NCI-H69 (cell line): ENCODE measurements around the gene PKP3.
"Not testable (repeated sequence)": the region's sequence is repeated elsewhere in the genome, so short reads cannot be mapped to it uniquely, and the experiment has no call there.

ENCODE experiments used
- DNase-seq: peaks from one replicate; lab custom pipeline; 2025; lab: John Stamatoyannopoulos, UW

The PKP3 gene

DNA sequence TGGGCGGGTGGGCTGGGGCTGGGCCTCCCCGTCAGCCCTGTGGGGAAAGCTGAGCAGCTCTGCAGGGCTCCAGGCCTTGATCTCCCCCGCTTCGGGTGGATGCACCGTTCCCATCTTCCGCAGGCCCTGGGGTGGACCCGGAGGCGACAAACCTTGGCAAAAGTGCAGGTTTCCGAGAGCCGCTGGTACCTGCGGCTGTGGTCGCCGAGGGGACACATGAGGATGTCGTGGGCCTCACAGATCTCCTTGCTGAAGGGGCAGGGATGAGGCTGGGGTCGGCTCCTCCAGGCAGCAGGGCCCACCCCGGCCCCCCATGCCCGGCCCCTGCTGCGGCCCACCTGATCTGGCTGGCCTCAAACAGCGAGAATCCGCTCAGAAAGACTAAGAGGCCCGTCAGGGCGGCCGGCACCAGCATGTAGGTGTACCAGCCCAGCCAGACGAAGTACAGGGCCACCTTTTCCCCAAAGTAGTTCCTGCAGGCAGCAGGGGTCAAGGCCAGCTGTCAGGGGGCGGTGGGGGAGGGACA lies 36.0 kb downstream of the PKP3 start:
- DNase-seq, result peak; percentile 15

DNA sequence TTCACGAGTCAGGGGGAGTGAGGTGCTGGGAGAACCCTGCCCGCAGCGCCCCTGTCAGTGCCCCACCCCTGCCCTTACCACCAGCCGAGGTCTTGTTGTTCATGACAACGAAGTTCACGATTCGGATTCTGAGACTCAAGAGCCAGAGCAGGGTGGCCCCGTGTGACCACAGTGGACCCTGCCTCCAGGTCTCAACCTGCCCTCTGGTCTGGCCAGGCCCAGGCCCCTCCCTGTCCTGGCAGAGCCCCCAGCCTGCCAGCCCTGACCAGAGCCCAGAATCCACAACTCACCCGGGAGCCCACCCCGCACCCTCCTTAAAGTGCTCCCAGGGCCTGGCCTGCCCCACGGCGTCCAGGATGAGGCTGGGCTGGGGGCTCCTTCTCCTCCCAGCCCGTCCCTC lies 37.9 kb downstream of the PKP3 start:
- DNase-seq, result no peak

DNA sequence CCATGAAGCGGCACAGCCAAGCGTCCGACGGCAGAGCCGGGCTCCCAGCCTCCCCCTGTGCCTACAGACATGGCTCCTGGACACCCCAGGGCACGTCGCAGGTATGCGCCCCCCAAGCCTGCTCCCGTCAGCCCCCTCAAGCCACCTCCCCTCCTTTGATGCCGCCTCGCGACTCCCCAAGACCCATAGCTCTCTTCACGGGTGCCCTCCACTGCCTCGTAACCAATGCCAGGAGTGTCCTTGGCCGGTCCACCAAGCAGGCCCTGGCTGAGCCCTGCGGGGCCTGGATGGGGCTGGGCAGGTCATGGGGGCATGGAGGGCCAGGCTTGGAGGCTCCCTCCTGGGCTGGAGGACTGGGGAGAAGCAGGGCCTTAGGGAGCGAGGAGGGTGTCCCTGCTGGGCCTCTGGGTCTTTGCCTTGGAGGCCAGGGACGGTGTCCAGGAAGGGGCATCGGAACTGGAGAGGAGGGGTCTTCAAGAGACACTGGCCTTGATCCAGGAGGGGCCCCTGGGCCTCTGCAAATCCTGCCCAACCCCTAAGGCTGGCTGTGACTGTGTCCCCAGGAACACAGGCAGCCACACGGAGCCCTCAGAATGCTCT lies 38.6 kb downstream of the PKP3 start:
- no peak for DNase-seq

DNA sequence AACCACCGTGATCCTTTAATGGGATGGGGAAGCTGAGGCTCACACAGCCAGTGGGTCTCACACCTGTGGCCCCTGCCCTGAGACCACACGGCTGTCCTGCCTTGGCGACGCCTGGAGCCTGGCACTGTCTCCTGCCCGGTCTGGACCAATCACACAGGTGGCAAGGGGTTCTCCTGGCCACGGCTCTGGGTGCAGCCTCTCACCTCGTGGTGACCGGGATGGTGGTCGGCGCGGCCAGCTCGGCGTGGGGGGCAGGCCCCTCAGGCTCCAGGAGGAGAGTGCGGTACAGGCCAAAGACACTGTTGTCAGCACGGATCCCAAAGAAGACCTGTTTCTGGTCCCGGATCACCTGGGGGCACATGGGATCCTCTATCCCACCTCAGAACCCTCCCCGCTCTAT lies 39.1 kb downstream of the PKP3 start:
- no peak for DNase-seq

DNA sequence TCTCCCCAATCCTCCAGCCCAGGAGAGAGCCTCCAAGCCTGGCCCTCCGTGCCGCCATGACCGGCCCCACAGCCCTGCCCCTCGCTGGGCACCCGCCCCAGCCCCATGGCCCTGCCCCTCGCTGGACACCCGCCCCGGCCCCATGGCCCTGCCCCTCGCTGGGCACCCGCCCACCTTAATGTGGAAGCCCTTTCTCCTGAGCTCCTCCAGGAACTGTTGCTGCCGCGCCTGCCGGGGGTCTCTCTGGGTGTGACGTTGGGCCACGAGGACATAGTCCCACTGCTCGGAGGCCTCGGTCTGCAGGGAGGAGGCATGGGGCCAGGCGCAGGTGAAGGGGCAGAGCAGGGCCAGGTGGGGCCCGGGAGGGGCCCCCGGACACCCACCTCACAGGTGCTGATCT lies 39.6 kb downstream of the PKP3 start:
- no peak for DNase-seq

DNA sequence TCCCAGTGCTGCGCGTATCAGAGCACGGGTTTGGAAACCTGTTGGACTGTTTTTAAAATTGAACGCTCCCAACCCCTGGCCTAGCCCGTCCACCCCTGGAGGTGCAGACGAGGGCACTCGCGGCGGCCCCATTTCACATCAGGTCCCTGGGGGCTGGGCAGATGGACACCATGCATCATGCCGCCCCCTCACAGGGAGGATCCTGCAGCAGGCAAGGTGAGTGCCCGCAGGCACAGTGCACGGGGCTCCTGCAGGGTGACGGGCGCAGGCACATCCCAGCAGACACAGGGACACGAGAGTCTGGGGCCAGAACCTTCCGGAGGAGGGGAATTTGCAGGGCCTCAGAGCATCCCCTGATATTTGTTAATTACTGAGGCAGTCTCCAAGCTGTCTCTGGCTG lies 40.5 kb downstream of the PKP3 start:
- DNase-seq, result no peak

DNA sequence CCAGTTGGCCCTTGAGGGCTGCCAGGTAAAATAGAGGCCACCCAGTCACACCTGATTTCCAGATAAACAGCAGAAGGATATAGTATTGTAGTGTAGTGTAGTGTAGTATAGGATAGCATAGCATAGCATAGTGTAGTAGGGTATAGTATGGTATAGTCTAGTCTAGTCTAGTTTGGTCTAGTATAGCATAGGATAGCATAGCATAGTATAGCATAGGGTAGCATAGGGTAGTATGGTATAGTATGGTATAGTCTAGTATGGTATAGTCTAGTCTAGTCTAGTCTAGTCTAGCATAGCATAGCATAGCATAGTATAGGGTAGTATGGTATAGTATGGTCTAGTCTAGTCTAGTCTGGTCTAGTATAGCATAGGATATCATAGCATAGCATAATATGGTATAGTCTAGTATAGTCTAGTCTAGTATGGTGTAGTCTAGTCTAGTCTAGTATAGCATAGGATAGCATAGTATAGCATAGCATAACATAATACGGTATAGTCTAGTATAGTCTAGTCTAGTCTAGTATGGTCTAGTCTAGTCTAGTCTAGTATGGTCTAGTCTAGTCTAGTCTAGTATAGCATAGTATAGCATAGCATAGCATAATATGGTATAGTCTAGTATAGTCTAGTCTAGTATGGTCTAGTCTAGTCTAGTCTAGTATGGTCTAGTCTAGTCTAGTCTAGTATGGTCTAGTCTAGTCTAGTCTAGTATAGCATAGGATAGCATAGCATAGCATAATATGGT lies 41.2 kb downstream of the PKP3 start:
- not testable (repeated sequence) for DNase-seq

DNA sequence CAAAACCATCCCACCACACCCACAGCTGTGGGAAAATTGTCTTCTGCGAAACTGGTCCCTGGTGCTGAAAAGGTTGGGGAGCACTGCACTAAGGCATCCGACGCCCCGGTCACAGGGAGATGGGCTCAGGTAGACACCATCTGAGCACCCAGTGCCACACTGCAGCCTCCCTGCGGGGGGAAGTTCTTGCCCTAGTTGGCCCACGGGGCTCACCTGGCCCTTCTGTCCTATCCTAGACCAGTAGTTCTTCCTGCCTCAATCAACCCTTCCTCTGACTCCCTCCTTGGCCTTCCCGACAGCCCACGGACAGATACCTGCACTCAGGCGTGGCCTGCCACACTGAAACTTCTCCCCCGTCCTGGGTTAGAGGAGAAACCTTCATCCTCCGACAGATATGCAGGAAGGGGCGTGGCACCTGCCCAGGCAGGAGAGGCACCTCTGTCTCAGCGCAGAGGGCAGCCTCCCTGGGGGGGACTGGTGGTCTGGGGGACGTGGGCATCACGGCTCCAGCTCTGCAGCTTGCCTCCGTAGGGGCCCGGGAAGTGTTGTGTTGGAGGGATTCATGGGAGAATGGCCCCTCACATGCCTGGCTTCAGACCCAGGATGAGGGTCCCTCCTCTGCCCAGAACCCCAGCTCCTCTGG lies 43.3 kb downstream of the PKP3 start:
- DNase-seq, result no peak

DNA sequence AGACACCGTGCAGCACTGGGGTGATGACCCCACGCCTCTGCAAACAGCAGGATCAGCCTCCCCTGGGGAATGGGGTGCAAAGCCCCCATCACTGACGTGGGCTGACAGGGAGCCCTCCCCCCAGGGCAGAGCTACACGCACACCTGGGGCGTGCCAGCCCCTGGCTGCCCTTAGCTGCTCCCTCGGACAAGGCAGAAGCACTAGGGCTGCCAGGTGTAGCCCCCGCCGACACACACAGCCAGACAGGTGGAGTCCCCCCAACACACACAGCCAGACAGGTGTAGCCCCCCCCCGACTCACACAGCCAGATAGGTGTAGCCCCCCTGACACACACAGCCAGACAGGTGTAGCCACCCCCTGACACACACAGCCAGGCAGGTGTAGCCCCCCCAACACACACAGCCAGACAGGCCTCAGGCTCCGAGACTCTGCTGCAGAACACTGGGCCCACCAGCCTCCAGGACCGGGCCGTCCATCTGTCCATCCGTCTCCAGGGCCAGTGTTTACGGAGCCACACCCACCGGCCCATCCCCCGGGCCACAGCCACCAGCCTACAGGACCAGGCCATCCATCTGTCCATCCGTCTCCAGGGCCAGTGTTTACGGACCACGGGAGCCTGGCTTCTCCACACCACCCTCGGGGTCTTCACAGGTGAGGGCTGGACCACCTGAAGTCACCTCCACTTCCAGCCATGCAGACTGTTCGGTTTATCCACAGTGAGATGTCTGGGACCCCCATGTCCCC lies 44.3 kb downstream of the PKP3 start:
- DNase-seq, result no peak

DNA sequence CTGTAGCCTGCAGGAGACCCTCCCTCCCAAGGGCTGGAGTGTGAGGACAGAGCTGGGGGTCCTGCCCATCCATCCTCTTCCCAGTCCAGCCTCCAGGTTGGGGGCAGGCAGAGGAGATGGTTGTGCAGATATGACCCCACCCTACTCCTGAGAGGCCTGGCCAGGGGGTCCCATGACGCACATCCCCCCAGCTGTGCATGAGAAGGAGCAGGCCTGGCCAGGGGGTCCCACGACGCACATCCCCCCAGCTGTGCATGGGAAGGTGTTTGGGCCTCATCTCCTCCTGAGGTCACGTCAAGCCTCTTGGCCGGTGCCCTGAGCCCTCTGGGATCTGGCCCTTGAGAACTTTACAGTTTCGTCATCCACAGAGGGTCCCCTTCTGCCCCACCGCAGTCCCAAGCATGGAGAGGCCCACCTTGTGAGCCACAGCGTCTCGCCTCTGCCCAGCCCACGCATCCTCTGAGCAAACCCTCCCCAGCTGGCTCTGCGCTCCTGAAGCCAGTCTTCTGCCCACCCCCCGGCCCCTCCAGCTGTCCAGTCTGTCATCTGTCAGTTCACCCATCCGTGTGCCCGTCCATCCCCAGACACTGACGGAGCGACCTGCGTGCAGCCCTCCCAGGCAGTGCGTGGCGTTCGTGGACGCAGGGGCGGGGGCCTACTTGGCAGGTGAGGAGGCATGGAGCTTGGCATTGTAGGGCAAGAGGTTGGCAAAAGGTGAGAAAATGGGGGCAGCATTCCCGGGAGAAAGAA lies 45.5 kb downstream of the PKP3 start:
- no peak for DNase-seq

DNA sequence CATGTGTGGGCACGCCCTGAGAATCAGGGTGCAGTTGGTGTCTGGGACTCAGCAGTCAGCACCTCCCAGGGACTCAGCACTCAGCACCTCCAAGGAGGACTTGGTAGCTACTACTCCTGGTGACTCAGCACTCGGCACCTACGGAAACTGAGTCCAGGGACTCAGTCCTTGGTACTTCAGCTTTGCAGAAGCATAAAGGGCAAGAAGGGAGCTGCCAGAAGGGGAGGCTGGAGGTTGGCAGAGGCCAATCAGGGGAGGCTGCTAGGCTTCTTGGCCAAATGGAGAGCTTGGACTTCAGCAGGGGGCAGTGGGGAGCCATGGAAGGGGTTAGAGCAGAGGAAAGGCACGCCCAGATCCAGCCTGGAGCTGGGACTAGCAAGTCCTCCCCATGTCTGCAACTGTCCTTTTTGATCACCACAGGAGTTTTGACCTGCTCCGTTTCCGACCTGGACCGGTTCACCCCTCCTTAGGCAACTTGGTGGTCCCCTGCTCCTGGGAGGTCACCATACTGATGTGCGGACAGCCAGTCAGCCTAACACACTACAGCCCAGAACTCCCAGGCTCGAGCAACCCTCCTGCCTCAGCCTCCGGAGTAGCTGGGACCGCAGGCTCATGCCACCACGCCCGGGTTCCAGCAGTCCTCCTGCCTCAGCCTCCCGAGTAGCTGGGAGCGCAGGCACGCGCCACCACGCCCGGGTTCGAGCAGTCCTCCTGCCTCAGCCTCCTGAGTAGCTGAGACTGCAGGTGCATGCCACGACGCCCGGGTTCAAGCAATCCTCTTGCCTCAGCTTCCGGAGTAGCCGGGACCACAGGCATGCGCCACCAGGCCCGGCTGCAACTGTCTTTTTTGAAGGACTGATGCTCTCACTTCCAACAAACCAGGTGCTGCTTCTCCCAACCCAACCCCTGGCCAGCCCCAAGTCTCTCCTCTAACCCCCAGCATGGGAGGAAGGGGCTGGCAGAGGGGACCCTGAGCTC lies 46.3 kb downstream of the PKP3 start:
- DNase-seq, result peak; percentile 20

DNA sequence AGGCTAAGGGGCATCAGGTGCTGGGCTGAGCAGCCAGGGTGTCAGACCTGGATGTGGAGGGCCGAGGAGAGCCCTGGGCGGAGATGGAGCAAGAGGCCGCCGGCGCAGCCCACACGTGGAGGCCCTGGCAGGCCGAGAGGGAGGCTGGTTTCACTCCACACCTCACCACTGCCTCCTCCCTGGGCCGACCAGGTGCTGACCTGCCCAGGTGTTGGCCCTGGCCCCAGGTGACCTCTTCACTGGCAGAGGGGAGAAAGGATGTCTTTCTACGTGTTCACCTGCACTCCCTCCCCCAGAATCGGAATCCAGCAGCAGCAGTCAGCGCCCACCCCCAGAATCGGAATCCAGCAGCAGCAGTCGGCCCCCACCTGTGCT lies 47.0 kb downstream of the PKP3 start:
- DNase-seq, result no peak

DNA sequence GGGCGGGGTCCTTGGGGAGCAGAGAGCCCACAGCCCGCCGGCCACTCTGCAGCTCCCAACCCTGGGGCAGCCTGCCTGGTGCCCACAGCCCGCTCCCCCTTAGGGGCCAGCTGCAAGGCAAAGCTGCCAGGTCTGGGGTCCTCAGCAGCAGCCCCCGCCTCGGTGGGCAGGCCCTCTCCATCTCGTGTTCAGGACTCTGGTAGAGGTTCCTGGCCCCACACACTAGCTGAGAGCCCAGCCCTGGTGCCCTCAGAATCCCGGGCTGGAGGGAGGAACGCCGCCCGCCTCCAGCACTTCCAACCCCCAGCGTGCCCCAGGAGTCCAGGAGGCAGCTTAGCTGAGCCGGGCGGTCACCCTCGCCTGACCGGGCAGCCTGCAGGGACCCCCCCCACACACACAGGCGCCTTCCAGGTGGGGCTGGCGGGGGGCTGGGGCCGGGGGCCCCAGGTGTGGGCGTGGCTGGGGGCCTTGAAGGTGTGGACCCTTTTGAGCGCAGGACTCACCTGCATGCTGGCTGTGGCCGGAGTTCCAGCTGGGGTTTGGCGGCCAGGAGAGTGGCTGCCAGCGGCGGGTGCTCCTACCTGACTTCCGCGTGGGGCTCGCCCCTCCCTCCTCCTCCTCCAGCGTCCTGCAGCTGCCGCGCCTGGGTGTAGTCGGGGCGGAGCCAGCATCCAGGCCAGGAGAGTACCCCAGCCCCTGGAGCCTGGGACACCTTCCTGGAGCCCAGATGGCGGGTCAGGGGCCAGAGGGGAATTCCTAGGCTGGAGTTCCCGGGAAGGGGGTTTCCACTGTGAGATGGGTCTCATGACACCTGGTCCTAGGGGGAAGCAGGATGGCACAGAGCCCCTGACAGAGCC lies 47.6 kb downstream of the PKP3 start, which contains the start of gene ANO9:
ANO9 (minus strand) TSS at position 594 of the 857 bp plus-strand sequence; CDS start at position 509, 85 bp downstream.
- DNase-seq, result peak; percentile 89

DNA sequence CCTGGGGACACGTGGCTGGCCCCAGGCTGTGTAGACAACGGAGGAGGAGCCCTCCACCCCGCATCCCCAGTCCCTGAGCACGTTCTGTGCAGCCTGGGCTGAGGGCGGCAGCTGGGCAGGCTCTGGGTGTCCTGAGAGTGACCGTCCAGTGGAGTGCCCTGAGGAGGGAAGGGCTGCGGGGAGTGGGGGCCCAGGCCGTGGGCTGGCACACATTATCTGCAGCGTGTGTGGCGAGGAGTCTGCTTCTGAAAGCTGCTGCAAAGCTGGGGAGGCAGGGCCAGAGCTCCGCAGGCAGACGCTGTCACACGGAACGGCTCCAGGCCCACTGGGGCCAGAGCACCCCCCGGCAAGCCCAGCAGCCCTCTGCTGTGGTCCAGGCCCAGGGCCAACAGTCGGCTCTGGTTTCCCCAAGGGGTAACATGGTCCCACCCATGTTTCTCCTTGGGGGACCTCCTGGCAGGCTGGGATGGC lies 48.6 kb downstream of the PKP3 start:
- no peak for DNase-seq

DNA sequence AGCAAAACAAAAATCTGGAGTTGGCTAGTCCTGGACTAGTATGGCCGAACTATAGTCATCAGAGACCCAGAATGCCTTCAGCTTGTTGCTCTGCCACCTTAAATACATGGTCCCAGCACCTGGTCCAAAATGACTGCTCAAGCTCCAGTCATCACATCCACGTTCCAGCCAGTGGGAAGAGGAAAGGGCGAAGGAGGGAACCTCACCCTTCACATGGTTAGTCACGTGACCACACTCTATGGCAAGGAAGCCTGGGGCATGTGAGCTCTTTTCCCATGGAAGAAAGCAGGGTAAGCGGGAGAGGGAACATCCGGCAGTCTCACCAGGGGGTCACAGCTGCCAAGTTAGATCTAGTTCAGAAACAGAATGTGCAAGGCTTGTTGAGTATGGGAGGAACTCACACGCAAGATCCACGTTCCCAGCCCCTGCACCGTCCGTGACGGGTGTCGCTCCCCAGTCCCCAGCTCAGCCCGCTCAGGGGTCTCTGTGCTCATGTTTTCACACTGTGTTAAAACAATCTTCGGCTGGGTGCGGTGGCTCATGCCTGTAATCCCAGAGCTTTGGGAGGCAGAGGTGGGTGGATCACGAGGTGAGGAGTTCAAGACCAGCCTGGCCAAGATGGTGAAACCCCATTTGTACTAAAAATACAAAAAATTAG lies 49.7 kb downstream of the PKP3 start:
- peak; percentile 77 for DNase-seq

DNA sequence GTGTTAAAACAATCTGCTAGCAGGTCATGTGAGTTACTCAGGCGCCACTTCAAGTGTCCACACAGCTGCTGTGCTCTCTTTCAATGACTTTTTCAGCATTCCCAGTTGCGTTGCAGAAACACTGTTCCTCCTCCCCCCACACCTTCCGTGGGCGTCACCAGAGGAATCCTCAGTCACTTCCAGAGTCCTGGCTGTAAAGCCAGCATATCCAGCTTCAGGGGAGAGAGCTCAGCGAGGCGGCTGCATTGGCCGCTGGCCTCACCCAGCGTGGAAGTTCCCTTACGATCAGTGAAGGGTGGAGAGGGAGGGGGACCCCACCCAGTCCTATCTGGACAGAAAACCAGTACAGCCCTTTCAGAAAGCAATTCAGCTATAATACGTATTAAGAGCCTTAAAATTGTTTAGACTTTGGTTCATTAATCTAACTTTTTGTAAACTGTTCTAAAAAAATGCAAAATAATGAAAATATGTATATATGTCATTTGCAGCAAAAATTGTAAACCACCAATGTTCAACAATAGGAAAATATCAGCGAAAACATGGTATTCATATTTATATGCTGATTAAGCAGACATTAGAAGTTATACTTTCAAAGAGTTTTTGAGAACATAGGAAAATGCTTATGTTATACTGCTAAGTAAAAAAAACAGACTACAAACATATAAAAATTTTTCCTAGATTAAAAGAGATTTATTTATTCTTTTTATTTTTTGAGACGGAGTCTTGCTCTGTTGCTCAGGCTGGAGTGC lies 50.6 kb downstream of the PKP3 start:
- DNase-seq, result peak; percentile 71

DNA sequence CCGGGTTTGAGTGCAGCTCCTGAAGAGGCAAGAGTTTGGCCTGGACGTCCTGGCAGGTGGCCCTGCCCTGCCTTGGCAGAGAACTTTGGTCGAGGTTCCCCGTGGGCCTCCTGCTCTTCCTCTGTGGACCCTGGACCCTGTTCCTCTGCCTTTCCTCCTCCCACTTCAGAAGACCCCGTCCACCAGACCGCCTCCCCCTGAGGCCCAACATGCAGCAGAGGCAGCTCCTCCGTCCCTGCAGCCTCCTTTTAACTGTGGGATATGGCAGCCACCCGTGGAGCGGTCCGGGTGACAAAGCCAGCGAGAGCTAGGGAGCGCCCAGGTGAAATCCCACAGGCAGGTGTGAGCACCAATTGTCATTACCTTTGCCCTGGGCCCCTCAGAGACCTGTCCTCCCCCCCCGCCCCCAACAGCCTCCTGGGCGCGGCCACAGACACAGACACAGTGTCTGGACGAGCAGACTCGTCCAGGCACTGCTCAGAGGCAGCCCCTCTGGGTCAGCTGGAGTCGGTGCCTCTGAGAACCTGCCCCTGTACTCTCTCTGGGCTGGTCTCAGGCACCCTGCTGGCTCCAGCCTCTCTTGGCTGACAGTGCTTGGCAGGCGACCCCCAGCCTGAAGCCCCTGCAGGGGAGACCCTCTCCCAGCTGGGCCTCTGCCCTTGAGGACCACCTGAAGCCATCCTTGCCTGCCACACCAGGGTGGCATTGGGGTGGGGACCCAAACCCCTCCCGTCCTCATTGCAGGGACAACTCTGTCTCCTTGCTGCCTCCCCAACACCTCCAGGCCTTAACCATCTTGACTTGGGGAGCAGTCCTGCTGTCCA lies 52.0 kb downstream of the PKP3 start:
- peak; percentile 51 for DNase-seq
